Raji (cell line): Measurements from ENCODE around the gene PTP4A1.

Experiments used
- POLR2A ChIP-seq: IDR thresholded peaks from 2 replicates; pipeline ENCODE4 v1.6.1; 2011; ENCODE audit warnings: low read depth, low read length, control low read depth; ENCODE audit not compliant: insufficient read depth

Gene PTP4A1

GRCh38 chr6:63573076-63573898 lies 1.0 kb downstream of the PTP4A1 start:
- TF ChIP-seq POLR2A: peak; percentile 71

DNA sequence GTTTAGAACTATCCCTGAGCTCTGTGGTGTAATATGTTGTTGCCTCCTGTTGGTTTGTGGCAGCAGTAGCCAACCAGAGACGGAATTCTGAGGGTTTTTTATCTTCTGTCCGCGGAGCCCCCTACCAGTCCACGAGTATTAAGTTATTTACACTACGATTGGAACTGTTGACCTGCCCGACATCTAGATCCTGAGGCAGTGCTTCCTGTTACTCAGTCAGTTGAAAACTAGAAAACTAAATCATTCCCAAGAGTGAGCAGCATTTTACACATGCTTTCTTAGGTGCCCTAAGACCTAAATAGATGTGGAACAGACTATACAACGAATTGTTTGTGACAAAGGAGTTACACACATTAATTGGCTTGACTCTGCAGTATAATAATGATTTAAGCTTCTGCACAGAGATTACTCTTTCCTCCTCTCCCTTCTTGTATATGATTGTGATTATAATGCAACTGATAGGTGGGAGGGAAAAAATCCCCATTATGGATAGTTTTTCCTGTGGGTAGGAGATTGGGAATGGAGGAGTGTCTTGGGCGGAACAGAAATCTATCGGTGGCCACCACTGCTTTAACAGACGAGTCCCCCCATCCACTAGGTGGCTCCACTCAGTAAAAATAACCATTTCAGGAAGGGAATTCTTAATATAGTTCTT lies 1.7 kb downstream of the PTP4A1 start:
- no peak for TF ChIP-seq POLR2A

- no peak for TF ChIP-seq POLR2A
Measured at GRCh38 chr6:63574554-63574900, 2.2 kb downstream of the PTP4A1 start.

- TF ChIP-seq POLR2A: no peak
Measured at GRCh38 chr6:63576147-63576772, 4.0 kb downstream of the PTP4A1 start.

- TF ChIP-seq POLR2A: no peak
Measured at GRCh38 chr6:63576985-63577712, 4.9 kb downstream of the PTP4A1 start.

- no peak for TF ChIP-seq POLR2A
Measured at GRCh38 chr6:63578757-63579156, 6.5 kb downstream of the PTP4A1 start.

DNA sequence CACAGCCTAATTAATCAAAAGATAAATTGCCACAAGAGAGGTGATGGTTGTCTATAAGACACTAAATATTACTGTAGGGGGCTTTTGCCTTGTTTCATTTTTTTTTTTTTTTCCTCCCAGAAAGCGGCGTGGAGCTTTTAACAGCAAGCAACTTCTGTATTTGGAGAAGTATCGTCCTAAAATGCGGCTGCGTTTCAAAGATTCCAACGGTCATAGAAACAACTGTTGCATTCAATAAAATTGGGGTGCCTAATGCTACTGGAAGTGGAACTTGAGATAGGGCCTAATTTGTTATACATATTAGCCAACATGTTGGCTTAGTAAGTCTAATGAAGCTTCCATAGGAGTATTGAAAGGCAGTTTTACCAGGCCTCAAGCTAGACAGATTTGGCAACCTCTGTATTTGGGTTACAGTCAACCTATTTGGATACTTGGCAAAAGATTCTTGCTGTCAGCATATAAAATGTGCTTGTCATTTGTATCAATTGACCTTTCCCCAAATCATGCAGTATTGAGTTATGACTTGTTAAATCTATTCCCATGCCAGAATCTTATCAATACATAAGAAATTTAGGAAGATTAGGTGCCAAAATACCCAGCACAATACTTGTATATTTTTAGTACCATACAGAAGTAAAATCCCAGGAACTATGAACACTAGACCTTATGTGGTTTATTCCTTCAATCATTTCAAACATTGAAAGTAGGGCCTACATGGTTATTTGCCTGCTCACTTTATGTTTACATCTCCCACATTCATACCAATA lies 7.8 kb downstream of the PTP4A1 start:
- TF ChIP-seq POLR2A: no peak

- TF ChIP-seq POLR2A: no peak
Measured at GRCh38 chr6:63580704-63580961, 8.4 kb downstream of the PTP4A1 start.

DNA sequence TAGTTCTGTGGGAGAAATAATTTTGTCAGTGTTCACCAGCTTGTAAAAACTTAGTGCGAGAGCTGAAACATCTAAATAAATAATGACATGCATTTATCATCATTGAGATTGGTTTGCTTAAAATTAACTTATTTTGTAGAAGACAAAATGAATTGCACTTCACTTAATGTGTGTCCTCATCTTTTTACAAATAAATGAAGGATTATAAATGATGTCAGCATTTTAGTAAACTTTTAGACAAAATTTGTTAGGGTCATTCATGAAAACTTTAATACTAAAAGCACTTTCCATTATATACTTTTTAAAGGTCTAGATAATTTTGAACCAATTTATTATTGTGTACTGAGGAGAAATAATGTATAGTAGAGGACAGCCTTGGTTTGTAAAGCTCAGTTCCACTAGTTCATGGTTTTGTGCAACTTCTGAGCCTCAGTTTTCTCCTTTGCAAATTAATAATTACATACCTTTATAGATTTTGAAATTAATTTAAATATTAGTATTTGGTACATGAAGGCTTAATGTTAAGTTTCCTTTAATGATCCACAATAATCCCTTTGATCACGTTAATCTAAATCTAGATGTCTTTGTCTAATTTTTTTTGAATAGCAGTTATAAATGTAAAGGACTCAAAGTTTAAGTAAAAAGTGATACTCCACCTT lies 9.2 kb downstream of the PTP4A1 start:
- no peak for TF ChIP-seq POLR2A

DNA sequence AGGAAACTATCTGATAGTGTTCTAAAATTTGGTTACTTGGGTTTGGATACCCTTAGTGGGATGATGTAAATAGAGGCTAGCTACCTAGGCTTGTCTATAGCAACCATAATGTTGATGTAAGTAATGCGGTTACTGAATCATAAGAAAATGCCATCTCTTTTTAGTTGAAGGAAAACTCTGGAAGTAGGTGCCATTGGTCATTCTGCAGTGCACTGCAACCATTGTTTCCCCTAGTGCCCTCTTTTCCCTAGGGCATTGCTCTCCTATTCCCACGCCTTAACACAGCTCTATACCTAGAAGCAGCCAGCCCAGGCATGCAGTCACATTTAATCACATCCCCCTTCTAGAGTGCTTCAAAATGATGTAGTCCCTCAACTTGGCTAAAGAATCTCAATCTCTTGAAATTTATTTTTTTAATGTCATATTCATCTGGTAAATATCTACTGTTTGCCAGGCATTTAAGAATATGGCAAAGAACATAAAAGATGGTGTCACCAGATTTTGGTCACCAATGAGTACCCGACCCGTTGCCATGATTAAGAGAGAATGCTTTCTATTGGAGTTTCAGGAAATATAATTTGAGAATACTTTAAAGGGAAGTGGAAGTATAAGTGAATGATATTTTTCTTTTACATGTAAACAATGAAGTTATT lies 10.4 kb downstream of the PTP4A1 start:
- no peak for TF ChIP-seq POLR2A

- TF ChIP-seq POLR2A: no peak
Measured at GRCh38 chr6:63584125-63584514, 11.8 kb downstream of the PTP4A1 start.

GRCh38 chr6:63584566-63584965 lies 12.3 kb downstream of the PTP4A1 start:
- TF ChIP-seq POLR2A: no peak

DNA sequence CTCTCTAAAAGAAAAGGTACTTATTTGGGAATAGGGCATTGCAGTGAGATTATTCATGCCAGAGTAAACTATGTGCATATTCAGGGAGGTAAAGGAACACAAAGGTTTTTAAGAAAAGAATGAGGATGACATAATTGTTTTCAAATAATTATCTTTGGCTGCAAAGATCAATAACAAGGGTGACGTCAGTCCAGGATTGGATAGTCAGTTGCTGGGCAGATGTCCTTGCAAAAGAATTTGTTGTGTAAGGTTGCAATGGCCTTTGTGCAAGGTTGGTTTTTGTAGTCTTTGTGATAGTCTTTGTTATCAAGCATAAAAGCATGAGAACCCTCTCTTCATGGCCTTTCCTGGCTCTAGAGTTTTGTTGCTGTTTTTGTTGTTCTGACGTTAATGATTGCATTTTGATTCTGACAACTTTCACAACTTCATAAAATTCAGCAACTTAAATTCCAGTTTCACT lies 17.7 kb downstream of the PTP4A1 start:
- no peak for TF ChIP-seq POLR2A

GRCh38 chr6:63592886-63593285 lies 20.6 kb downstream of the PTP4A1 start:
- no peak for TF ChIP-seq POLR2A
